Right cardiac atrium (tissue), 5 donors: ENCODE measurements around the gene LAMA5. TPM values are rescaled to one million over a fixed set of nuclear protein-coding genes. Genes with fewer than 3 reads are reported as not detected.

Experiments
- ATAC-seq, 2 donors: fragments of 200-7000 bp; cut with Tn5 transposase; one replicate each; pipeline versions ENCODE4 v1.8.0 to v1.9.1; 2020; ENCODE audit warnings: moderate library complexity in 2 of 2, mild to moderate bottlenecking in 1 of 2
- DNase-seq, 3 donors: peaks; one replicate each; pipeline ENCODE4 v3.0.0-alpha.2; 2020
- H3K27ac ChIP-seq: one replicate; pipeline ENCODE4 v1.5.1; 2013; ENCODE audit warnings: mild to moderate bottlenecking, low read length, control low read depth, moderate library complexity
- H3K27me3 ChIP-seq: one replicate; pipeline ENCODE4 v1.6.1; 2013; ENCODE audit not compliant: control insufficient read depth, insufficient read depth
- H3K4me1 ChIP-seq: one replicate; pipeline ENCODE4 v1.6.1; 2013; ENCODE audit warnings: low read length; ENCODE audit not compliant: control insufficient read depth, insufficient read depth
- H3K4me3 ChIP-seq: one replicate; pipeline ENCODE4 v1.5.1; 2013; ENCODE audit warnings: low read length, control low read depth
- H3K9me3 ChIP-seq: one replicate; pipeline ENCODE4 v1.6.1; 2013; ENCODE audit warnings: low read length; ENCODE audit not compliant: control insufficient read depth
- WGBS: extraction: QIAGEN DNeasy Blood & Tissue Kit; methylation state at CpG from one replicate; pipeline ENCODE4 v1.1.7; 2013; 5-methylcytosine and 5-hydroxymethylcytosine counted together
- intact Hi-C, 4 donors: fragments of 100-400 bp; cut with DNase I; formaldehyde crosslinking; loops; one replicate each; pipeline versions ENCODE4 v1.11.0 to v1.14.0; 2022 to 2023
- polyA plus RNA-seq: library from polyadenylated mRNA; stranded (reverse); fragments of 200-250 nt; gene quantifications from one replicate; pipeline ENCODE4 v1.2.3, GENCODE V29; 2013
- total RNA-seq, 4 donors: library from RNA; stranded (reverse); fragmentation: NEBNext Ultra II Directional; extraction: Animal tissue kit (Norgen Biotek cat#: 25700); gene quantifications; one replicate each; pipeline ENCODE4 v1.2.1, GENCODE V29; 2021
- donor health status: healthy with polysubstance abuse.
- donor health status: DM: no; HTN: yes; CAD: no.
- donor health status: DM: no; HTN: no; CAD: no.
- donor health status: DM: no; HTN: yes; CAD: no; lungs with severe emphysema.
- donor health status: DM: yes; HTN: yes; CAD: no.

LAMA5 gene
- total and polyA plus RNA-seq, 5 donors = 77.4 to 97.9 (median 88.6) TPM

DNA sequence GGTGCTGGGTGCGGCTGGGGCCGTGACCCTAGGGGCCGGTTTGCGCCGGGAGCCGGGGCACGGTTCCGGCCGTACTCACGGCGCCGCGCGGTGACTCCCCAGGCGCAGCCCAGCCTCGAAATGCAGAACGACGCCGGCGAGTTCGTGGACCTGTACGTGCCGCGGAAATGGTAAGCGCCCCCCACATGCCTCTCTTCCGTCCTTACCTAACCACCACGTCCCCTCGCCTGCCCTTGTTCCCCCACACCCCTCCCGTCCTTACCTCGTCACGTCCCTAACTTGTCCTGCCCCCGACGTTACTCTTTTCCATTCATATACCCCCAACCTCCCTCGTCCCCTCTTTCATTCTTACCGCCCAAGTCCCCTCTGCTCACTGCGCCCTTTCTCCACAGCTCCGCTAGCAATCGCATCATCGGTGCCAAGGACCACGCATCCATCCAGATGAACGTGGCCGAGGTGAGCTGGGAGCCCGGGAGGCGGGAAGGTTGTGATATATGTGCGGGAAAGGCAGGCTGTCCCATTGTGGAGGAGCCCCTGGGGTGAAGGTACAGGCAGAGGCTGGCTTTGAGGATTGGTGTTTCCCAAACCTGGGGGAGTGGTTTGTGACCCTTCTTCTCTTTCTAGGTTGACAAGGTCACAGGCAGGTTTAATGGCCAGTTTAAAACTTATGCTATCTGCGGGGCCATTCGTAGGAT lies 20.3 kb upstream of the LAMA5 start:
- DNase-seq (no peak), ATAC-seq (no peak)
- Histone ChIP-seq H3K4me1 (peaks cover 8% of the 10 kb centered on the region), H3K4me3 (peak overlapping the region; percentile 82), H3K27ac (no peak overlapping the region), H3K27me3 (no peaks in the 10 kb centered on the region), H3K9me3 (no peaks in the 10 kb centered on the region)
- intact Hi-C loops = loop anchor here in 3 of 4 donors (5.0 to 10.0 kb wide), 3 partner anchors 90 to 373 kb away; partner anchors contain the start of gene MTG2 (in 1 of the 3)
- 3% methylated on average over 47 of the region's 47 CpGs for WGBS

GRCh38 chr20:62386383-62387218 lies 19.5 kb upstream of the LAMA5 start, which contains the start of gene RPS21:
RPS21 (plus strand) TSS chr20:62387103; CDS start chr20:62387339, 236 bp downstream.
- peak within 1 kb of the TSS; percentile 89 for H3K27ac ChIP-seq
- peaks cover 8% of the 10 kb centered on the region for H3K4me1 ChIP-seq
- H3K4me3 ChIP-seq = peak within 1 kb of the TSS; percentile 82
- H3K27me3 ChIP-seq = no peaks in the 10 kb centered on the region
- ATAC-seq (peak; percentile 93 to 94), DNase-seq (peak; percentile 95 to 98 (median 97))
- WGBS = under 1% methylated on average over 83 of the region's 83 CpGs
- no peaks in the 10 kb centered on the region for H3K9me3 ChIP-seq
- intact Hi-C loops = loop anchor here in 3 of 4 donors (5.0 to 10.0 kb wide), 3 partner anchors 89 to 372 kb away; partner anchors contain the start of gene MTG2 (in 1 of the 3)

DNA sequence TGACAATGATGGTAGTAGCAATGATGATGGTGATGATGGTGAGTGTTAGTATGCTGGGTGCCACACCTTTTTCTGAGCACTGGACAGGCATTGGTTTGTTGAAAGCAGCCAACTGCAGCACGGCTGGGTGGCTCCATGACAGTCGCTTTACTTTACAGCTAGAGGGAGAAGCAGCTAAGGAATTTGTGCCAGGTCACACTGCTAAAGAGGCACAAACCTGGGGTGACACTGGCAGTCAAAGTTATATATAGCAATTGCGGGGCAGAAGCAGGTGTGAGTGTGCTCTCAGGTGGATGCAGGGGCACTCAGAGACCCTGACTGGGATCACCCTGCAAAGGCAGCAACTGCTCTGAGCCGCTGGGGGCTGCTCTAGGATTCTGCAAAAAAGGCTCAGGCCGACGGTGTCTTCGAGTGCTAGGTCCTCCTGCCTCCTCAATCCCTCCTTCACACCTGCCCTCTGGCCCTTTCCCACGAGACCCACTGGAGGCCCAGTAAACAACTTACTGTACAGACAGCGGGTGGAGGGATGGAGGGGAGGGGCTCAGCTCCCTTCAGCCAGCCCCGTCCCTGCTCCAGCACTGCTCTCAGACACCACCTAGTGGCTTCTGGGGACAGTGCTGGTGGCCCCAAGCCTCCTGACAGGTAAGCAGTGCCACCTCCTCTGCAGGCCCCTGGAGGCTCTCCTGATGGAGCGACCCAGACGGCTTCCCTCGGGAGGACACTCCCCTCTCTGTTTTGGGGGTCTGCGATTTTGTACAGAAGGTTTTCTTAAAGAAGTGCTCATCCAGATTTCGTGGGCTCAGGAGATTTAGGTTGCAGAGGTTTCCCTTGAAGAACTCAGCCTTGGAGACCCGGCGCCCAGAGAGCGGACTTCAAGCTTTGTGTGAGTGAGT lies 15.4 kb upstream of the LAMA5 start:
- DNase-seq (peak; percentile 69 to 91 (median 89)), ATAC-seq (peak; percentile 62 to 75)
- intact Hi-C loops = loop anchor here in 3 of 4 donors (2.0 to 10.0 kb wide), 5 partner anchors 35 to 368 kb away; partner anchors contain the start of genes ADRM1 (in 2 of the 3) and MTG2 (in 1 of the 3)
- H3K27ac ChIP-seq = no peak overlapping the region
- H3K9me3 ChIP-seq = no peaks in the 10 kb centered on the region
- 36% methylated on average over 18 of the region's 18 CpGs for WGBS
- no peak overlapping the region for H3K4me3 ChIP-seq
- H3K4me1 ChIP-seq = peaks cover 3% of the 10 kb centered on the region
- no peaks in the 10 kb centered on the region for H3K27me3 ChIP-seq

GRCh38 chr20:62381842-62382241 lies 14.7 kb upstream of the LAMA5 start:
- no peak for DNase-seq
- no peaks in the 10 kb centered on the region for H3K27me3 ChIP-seq
- H3K9me3 ChIP-seq = no peaks in the 10 kb centered on the region
- 94% methylated on average over 6 of the region's 6 CpGs for WGBS
- peaks cover 2% of the 10 kb centered on the region for H3K4me1 ChIP-seq
- ATAC-seq = no peak
- peak overlapping the region; percentile 3 for H3K27ac ChIP-seq
- intact Hi-C loops = loop anchor here in 3 of 4 donors (2.0 to 10.0 kb wide), 5 partner anchors 35 to 367 kb away; partner anchors contain the start of genes ADRM1 (in 2 of the 3) and MTG2 (in 1 of the 3)
- H3K4me3 ChIP-seq = no peak overlapping the region

DNA sequence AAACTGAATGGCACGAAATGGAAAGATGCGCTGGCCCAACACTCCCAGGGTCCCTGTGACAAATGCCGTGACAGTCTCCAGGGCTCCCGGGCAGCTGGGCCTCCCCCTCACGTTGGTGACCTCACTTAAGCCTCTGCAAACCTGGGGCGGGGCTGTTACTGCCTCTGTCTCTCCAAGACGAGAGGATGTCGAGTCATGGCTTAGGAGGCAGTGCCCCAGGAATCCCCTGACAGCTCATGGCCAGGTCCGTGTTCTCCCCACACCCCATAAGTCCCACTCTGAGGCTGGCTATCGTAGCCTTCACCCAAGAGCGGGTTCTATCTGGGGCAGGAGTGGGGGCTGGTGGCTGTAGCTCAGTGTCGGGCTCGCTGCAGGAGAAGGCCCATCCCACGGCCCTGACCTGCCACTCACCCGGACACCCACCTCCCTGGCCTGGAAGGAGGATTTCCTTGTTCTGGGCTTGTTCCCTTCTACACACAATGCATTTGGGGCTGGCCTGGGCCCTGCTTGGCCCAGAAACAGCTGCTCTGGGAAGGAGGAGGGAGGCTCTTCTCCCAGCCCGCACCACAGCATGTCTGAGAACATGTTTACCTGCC lies 14.2 kb upstream of the LAMA5 start:
- Histone ChIP-seq H3K4me1 (peaks cover 2% of the 10 kb centered on the region), H3K4me3 (no peak overlapping the region), H3K27me3 (no peaks in the 10 kb centered on the region), H3K27ac (peak overlapping the region; percentile 13), H3K9me3 (no peaks in the 10 kb centered on the region)
- DNase-seq (no peak), ATAC-seq (peak in 1 of 2 donors; percentile 37)
- 50% methylated on average over 16 of the region's 16 CpGs for WGBS
- intact Hi-C loops = loop anchor here in 3 of 4 donors (5.0 to 10.0 kb wide), 4 partner anchors 34 to 366 kb away; partner anchors contain the start of genes ADRM1 (in 1 of the 3) and MTG2 (in 1 of the 3)

DNA sequence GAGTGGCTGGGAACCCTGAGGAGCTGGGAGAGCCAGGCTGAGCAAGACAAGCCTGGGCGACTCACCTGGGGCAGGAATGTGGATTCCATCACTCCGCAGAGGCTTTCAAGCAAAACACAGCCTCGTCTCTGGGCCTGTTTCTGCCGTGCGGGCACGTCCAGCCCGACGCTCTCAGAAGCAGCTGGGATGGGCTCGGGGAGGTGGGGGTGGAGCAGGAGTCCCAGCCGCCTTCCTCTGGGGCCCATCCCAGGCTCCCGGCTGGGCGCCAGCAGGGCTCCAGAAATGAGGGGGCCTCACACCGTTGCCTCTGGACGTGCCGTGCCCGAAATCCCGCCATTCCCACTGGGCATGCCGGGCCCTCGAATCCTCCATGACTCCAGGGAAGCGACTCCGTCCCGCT lies 11.1 kb upstream of the LAMA5 start:
- Histone ChIP-seq H3K27ac (no peak overlapping the region), H3K4me1 (no peaks in the 10 kb centered on the region), H3K9me3 (no peaks in the 10 kb centered on the region), H3K27me3 (no peaks in the 10 kb centered on the region), H3K4me3 (no peak overlapping the region)
- 59% methylated on average over 22 of the region's 22 CpGs for WGBS
- intact Hi-C loops = loop anchor here in 1 of 4 donors (5.0 kb wide), 1 partner anchor 76 kb away; the partner anchor contains the start of gene ADRM1
- DNase-seq (no peak), ATAC-seq (no peak)

GRCh38 chr20:62377615-62378178 lies 10.6 kb upstream of the LAMA5 start:
- ATAC-seq = peak; percentile 18 to 42
- intact Hi-C loops = loop anchor here in 1 of 4 donors (5.0 kb wide), 1 partner anchor 75 kb away; the partner anchor contains the start of gene ADRM1
- H3K4me1 ChIP-seq = no peaks in the 10 kb centered on the region
- peak overlapping the region; percentile 13 for H3K27ac ChIP-seq
- no peaks in the 10 kb centered on the region for H3K9me3 ChIP-seq
- no peaks in the 10 kb centered on the region for H3K27me3 ChIP-seq
- no peak overlapping the region for H3K4me3 ChIP-seq
- WGBS = 63% methylated on average over 15 of the region's 15 CpGs
- DNase-seq = peak in 2 of 3 donors; percentile 53 to 85

GRCh38 chr20:62377064-62377461 lies 10.0 kb upstream of the LAMA5 start:
- WGBS = 82% methylated on average over 17 of the region's 17 CpGs
- no peaks in the 10 kb centered on the region for H3K27me3 ChIP-seq
- intact Hi-C loops = loop anchor here in 1 of 4 donors (5.0 kb wide), 1 partner anchor 75 kb away; the partner anchor contains the start of gene ADRM1
- H3K9me3 ChIP-seq = no peaks in the 10 kb centered on the region
- no peaks in the 10 kb centered on the region for H3K4me1 ChIP-seq
- DNase-seq (no peak), ATAC-seq (no peak)
- no peak overlapping the region for H3K4me3 ChIP-seq
- H3K27ac ChIP-seq = peak overlapping the region; percentile 13
